HUES64 (cell line): Measurements from ENCODE around the gene LRIT1.

Experiments used
- H3K27ac ChIP-seq: 2 replicates; pipeline ENCODE4 v1.7.0; 2013; ENCODE audit warnings: low read depth, low read length, inconsistent platforms
- H3K27me3 ChIP-seq: 2 replicates; pipeline ENCODE4 v1.6.1; 2013; ENCODE audit warnings: mild to moderate bottlenecking, low read length; ENCODE audit not compliant: insufficient read depth
- H3K36me3 ChIP-seq: 2 replicates; pipeline ENCODE4 v1.6.1; 2013; ENCODE audit warnings: mild to moderate bottlenecking, low read length; ENCODE audit not compliant: insufficient read depth
- H3K4me1 ChIP-seq: 2 replicates; pipeline ENCODE4 v1.6.1; 2013; ENCODE audit warnings: mild to moderate bottlenecking, low read length, moderate library complexity; ENCODE audit not compliant: insufficient read depth
- H3K4me3 ChIP-seq: 2 replicates; pipeline ENCODE4 v1.5.1; 2013; ENCODE audit warnings: mild to moderate bottlenecking, low read length, moderate library complexity
- H3K9ac ChIP-seq: 2 replicates; pipeline ENCODE4 v1.6.1; 2013; ENCODE audit warnings: mild to moderate bottlenecking, low read depth, low read length
- H3K9me3 ChIP-seq: 2 replicates; pipeline ENCODE4 v1.6.1; 2013; ENCODE audit warnings: low read depth, low read length; ENCODE audit not compliant: insufficient read depth
- WGBS: fragments of 150-250, 120-280 bp; methylation state at CpG from one replicate; pipeline ENCODE4 v1.1.7; 2013; ENCODE audit warnings: missing lambda C conversion rate; 5-methylcytosine and 5-hydroxymethylcytosine counted together

Gene LRIT1

GRCh38 chr10:84212014-84212413, 29.3 kb downstream of the LRIT1 start:
- Histone ChIP-seq H3K27ac (no peak overlapping the region), H3K9me3 (no peaks in the 10 kb centered on the region), H3K36me3 (no peaks in the 10 kb centered on the region), H3K4me1 (no peaks in the 10 kb centered on the region), H3K27me3 (no peaks in the 10 kb centered on the region), H3K9ac (no peak overlapping the region), H3K4me3 (no peak overlapping the region)
- 85% methylated on average over 5 of the region's 5 CpGs for WGBS

DNA sequence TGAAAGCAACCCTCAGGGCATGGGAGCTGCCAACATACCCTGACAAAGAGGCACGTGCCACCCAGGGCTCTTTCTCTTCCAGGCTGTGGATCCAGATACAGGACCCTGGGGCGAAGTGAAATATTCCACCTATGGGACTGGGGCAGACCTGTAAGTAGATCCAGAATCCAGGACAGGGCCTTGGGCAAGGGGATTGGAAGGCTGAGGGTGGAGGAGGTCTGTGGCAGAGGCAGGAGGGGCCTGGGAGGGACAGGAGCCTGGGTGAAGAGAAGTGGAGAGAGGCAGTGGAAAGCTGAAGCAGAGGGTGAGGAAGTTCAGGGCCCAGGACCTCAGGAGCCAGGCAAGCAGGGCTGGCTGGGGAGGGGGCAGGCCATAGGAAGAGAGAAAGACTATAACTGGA, 29.8 kb downstream of the LRIT1 start:
- H3K9me3 ChIP-seq: no peaks in the 10 kb centered on the region
- H3K4me3 ChIP-seq: no peak overlapping the region
- 89% methylated on average over 2 of the region's 2 CpGs for WGBS

GRCh38 chr10:84208023-84208422, 33.3 kb downstream of the LRIT1 start:
- Histone ChIP-seq H3K36me3 (no peaks in the 10 kb centered on the region), H3K9me3 (no peaks in the 10 kb centered on the region), H3K4me1 (no peaks in the 10 kb centered on the region), H3K4me3 (no peak overlapping the region), H3K27me3 (no peaks in the 10 kb centered on the region), H3K27ac (no peak overlapping the region), H3K9ac (no peak overlapping the region)
- WGBS: 90% methylated on average over 10 of the region's 10 CpGs

More for the DNA sequence above, 29.8 kb downstream of the LRIT1 start:
- no peaks in the 10 kb centered on the region for H3K27me3 ChIP-seq
- H3K4me1 ChIP-seq: no peaks in the 10 kb centered on the region
- H3K9ac ChIP-seq: no peak overlapping the region
- H3K36me3 ChIP-seq: no peaks in the 10 kb centered on the region
- no peak overlapping the region for H3K27ac ChIP-seq

- WGBS: 69% methylated on average over 6 of the region's 6 CpGs
- no peak overlapping the region for H3K4me3 ChIP-seq
- no peaks in the 10 kb centered on the region for H3K36me3 ChIP-seq
- H3K9ac ChIP-seq: no peak overlapping the region
- no peaks in the 10 kb centered on the region for H3K27me3 ChIP-seq
- H3K4me1 ChIP-seq: no peaks in the 10 kb centered on the region
- H3K27ac ChIP-seq: no peak overlapping the region
- H3K9me3 ChIP-seq: no peaks in the 10 kb centered on the region
Measured at GRCh38 chr10:84205853-84206525, 35.4 kb downstream of the LRIT1 start.

DNA sequence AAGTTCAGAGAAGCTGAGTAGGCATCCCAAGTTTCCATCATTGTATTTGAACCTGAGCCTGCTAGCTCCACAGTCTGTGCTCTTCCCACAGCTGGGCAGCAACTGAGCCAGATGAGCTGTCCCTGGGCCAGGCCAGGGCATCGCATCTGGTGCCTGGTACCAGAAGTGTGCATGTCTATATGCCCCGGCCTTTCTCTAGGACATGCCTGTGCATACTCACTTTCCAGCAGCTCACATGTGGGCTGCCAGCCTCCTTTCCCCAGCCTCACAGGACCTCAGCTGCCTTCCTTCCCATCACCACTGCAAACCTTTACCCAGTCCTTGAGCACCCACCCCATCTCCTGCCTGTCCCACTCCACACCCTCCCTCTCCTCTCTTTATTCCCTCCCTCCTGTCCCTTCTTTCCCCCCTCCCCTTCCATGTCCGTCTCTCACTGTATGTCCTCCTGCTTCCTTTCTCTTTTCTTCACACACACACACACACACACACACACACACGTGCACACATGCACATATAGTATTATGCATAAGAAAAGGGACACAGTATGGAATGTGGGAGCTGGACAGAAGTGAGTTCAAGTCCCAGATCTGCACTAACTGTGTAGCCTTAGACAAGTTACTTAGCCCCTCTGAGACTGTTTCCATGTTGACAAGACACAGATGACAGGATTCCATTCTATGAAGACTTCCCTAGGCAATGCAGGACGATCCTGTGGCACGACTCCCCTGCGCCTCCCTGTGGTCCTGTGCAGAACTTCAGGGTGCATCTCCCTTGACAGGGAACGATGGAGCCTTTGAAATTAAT, 36.1 kb downstream of the LRIT1 start:
- WGBS: 37% methylated on average over 7 of the region's 8 CpGs
- Histone ChIP-seq H3K36me3 (no peaks in the 10 kb centered on the region), H3K27me3 (no peaks in the 10 kb centered on the region)

GRCh38 chr10:84204610-84205009, 36.7 kb downstream of the LRIT1 start:
- H3K4me1 ChIP-seq: no peaks in the 10 kb centered on the region
- no peak overlapping the region for H3K4me3 ChIP-seq
- H3K27ac ChIP-seq: no peak overlapping the region
- no peaks in the 10 kb centered on the region for H3K36me3 ChIP-seq
- no peaks in the 10 kb centered on the region for H3K27me3 ChIP-seq
- H3K9me3 ChIP-seq: no peaks in the 10 kb centered on the region
- H3K9ac ChIP-seq: no peak overlapping the region
- WGBS: 94% methylated on average over 4 of the region's 4 CpGs

More for the DNA sequence above, 36.1 kb downstream of the LRIT1 start:
- H3K4me1 ChIP-seq: no peaks in the 10 kb centered on the region
- no peak overlapping the region for H3K9ac ChIP-seq
- H3K27ac ChIP-seq: no peak overlapping the region
- no peak overlapping the region for H3K4me3 ChIP-seq
- no peaks in the 10 kb centered on the region for H3K9me3 ChIP-seq

GRCh38 chr10:84204122-84204521, 37.2 kb downstream of the LRIT1 start:
- H3K4me3 ChIP-seq: no peak overlapping the region
- no peaks in the 10 kb centered on the region for H3K36me3 ChIP-seq
- 84% methylated on average over 4 of the region's 4 CpGs for WGBS
- H3K9ac ChIP-seq: no peak overlapping the region
- H3K4me1 ChIP-seq: no peaks in the 10 kb centered on the region
- no peaks in the 10 kb centered on the region for H3K9me3 ChIP-seq
- H3K27ac ChIP-seq: no peak overlapping the region
- no peaks in the 10 kb centered on the region for H3K27me3 ChIP-seq

- no peak overlapping the region for H3K27ac ChIP-seq
- no peaks in the 10 kb centered on the region for H3K4me1 ChIP-seq
- peaks cover 6% of the 10 kb centered on the region; the same call in 1 of the 2 replicates for H3K27me3 ChIP-seq
- H3K4me3 ChIP-seq: no peak overlapping the region
- no peak overlapping the region for H3K9ac ChIP-seq
- H3K9me3 ChIP-seq: no peaks in the 10 kb centered on the region
- no peaks in the 10 kb centered on the region for H3K36me3 ChIP-seq
- whole genome bisulfite sequencing: 83% methylated on average over 5 of the region's 5 CpGs
Measured at GRCh38 chr10:84202349-84202748, 39.0 kb downstream of the LRIT1 start.

DNA sequence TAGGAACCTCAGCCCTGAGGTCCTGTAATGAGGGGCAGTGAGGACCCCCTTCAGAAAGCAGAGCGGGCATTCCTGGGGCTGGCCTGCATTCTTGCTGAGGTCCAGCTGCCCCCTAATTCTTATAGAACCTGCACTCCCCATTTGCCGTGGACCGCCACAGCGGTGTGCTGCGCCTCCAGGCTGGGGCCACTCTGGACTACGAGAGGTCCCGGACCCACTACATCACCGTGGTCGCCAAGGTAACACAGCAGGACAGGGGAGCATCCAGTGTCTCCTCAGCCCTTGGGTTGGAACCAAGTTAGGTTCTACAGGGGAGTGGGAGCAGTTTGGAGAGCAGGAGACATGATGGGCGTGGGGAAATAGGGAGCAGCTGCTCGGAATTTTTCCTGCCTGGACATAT, 39.7 kb downstream of the LRIT1 start:
- no peak overlapping the region for H3K4me3 ChIP-seq
- no peaks in the 10 kb centered on the region for H3K36me3 ChIP-seq
- H3K27ac ChIP-seq: no peak overlapping the region
- no peaks in the 10 kb centered on the region for H3K9me3 ChIP-seq
- peaks cover 12% of the 10 kb centered on the region for H3K27me3 ChIP-seq
- 94% methylated on average over 11 of the region's 11 CpGs for WGBS
- H3K9ac ChIP-seq: no peak overlapping the region
- no peaks in the 10 kb centered on the region for H3K4me1 ChIP-seq

DNA sequence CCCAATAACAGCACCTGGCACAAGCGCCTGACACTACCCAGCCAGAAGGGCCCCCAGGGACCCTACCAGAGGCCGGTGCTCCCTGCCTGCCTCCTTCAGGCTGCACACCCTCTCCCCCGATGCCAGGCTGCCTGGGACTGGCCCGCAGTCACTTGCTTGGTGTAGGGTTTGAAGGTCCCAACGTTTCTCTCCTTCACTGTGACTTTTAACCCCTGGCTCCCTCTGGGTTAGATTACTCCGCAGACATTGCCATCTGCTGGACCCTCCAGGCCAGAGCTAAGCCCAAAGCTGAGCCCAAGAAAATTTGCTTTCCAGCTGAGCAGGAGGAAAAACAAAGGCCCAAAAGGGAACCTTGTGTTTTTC, 40.1 kb downstream of the LRIT1 start:
- 60% methylated on average over 6 of the region's 6 CpGs for WGBS

GRCh38 chr10:84200537-84201243, 40.7 kb downstream of the LRIT1 start:
- WGBS: 90% methylated on average over 11 of the region's 11 CpGs
- H3K4me1 ChIP-seq: no peaks in the 10 kb centered on the region
- H3K36me3 ChIP-seq: no peaks in the 10 kb centered on the region
- no peak overlapping the region for H3K4me3 ChIP-seq
- no peak overlapping the region for H3K9ac ChIP-seq
- H3K27me3 ChIP-seq: peaks cover 22% of the 10 kb centered on the region
- H3K9me3 ChIP-seq: no peaks in the 10 kb centered on the region
- no peak overlapping the region for H3K27ac ChIP-seq

More for the DNA sequence above, 40.1 kb downstream of the LRIT1 start:
- Histone ChIP-seq H3K4me1 (no peaks in the 10 kb centered on the region), H3K36me3 (no peaks in the 10 kb centered on the region), H3K9me3 (no peaks in the 10 kb centered on the region), H3K9ac (no peak overlapping the region), H3K27ac (no peak overlapping the region), H3K4me3 (no peak overlapping the region), H3K27me3 (peaks cover 17% of the 10 kb centered on the region)
